ENCODE results near the gene PTPRH. TPM values are rescaled to one million over a fixed set of nuclear protein-coding genes. Genes with fewer than 3 reads are reported as not detected.

The PTPRH gene
- total RNA-seq, 1 experiment from 2014 or later, result 15.9 TPM

DNA sequence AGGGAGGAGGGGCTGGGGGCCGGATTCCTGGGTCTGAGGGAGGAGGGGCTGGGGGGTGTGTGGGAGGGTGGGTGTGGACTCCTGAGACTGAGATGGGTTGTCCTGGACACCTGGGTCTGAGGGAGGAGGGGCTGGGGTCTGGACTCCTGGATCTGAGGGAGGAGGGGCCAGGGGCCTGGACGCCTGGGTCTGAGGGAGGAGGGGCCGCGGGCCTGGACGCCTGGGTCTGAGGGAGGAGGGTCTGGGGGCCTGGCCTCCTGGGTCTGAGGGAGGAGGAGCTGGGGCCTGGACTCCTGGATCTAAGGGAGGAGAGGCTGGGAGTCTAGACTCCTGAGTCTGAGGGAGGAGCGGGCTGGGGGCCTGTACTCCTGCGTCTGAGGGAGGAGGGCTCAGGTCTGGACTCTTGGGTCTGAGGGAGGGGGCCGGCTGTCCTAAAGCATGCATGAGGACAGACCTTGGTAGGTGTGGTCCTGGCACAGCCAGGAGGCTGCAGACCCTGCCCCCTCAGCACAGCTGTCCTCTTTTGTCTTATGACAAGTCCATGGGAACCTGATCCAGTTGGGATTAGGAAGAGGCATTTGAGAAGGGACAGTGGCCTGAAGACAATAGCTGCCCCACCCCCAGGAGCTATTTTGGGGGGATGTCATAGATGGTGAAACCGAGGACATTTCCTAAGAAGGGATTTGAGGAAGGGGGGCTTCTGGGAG, 61.6 kb downstream of the PTPRH start:
- H3K9ac ChIP-seq (ENCODE audit: low read length), result peak overlapping the region; percentile 70
- peak overlapping the region; percentile 60 to 69 for H3K4me3 ChIP-seq (replicated peaks in 1 of 2; ENCODE audit: low read depth in 1 of 2, low read length in 2 of 2)
- DNase-seq (ENCODE audit: low read depth, low spot score) (no peak), ATAC-seq (no peak)
- ChIA-PET RAD21 (ENCODE audit: low non-redundant PET in 1 of 2, low total read pairs in 2 of 2, uncharacterized antibody in 2 of 2, unreplicated experiment in 2 of 2) (interaction anchor here (0.6 to 1.8 kb wide), 4 partner anchors 8 to 40 kb away, joined by 3 to 13 read pairs (median 7); no protein-coding TSS in a partner anchor), CTCF (interaction anchor here (1.2 to 4.4 kb wide), 5 partner anchors 12 to 356 kb away, joined by 3 to 53 read pairs (median 11); partner anchors contain the start of gene DNAAF3), POLR2A (interaction anchor here (0.6 to 2.9 kb wide), 7 partner anchors 9 to 495 kb away, joined by 3 to 24 read pairs (median 4); no protein-coding TSS in a partner anchor)
- H4K20me1 ChIP-seq (ENCODE audit: insufficient read depth), result no peaks in the 10 kb centered on the region
- peak overlapping the region; percentile 99 for H3K27ac ChIP-seq (ENCODE audit: low read depth, low read length)
- no TSS peak for BruUV-seq (replicated peaks)
- H3K4me1 ChIP-seq (ENCODE audit: control insufficient read depth in 1 of 2, insufficient read depth in 2 of 2, low read length in 2 of 2), result peaks cover 19 to 64% of the 10 kb centered on the region in 2 experiments
- no peaks in the 10 kb centered on the region for H3K9me2 ChIP-seq (ENCODE audit: insufficient read depth)
- H3K9me3 ChIP-seq (ENCODE audit: control insufficient read depth in 1 of 2, insufficient read depth in 1 of 2, low read depth in 1 of 2, low read length in 2 of 2), result no peaks in the 10 kb centered on the region
- TF ChIP-seq EZH2 (IDR thresholded peaks at IDR 0.05), result no peak
- no peak for TF ChIP-seq SIN3A (IDR thresholded peaks at IDR 0.05; ENCODE audit: low read depth)
- no peak for TF ChIP-seq POLR2AphosphoS5 (IDR thresholded peaks at IDR 0.05; ENCODE audit: low read depth, low read length)
- TF ChIP-seq YY1 (IDR thresholded peaks at IDR 0.05; ENCODE audit: extremely low read depth, insufficient replicate concordance, low read depth, low read length), result no peak
- TF ChIP-seq CEBPB (IDR thresholded peaks at IDR 0.05; ENCODE audit: low read depth), result no peak
- intact Hi-C loops (cut with micrococcal nuclease), result loop anchor here (10.0 kb wide), 1 partner anchor 487 kb away; no protein-coding TSS in a partner anchor
- H2AFZ ChIP-seq (ENCODE audit: low read depth, low read length, poor library complexity, severe bottlenecking), result no peak overlapping the region
- 0 out of 4 replicates have a peak, but pooled peaks cover 0 to 4% of the 10 kb centered on the region in 2 experiments for H3K36me3 ChIP-seq (ENCODE audit: control insufficient read depth in 1 of 2, insufficient read depth in 2 of 2, low read length in 2 of 2)
- peak overlapping the region; percentile 88 for H3K4me2 ChIP-seq (ENCODE audit: low read length)
- H3K79me2 ChIP-seq (ENCODE audit: insufficient read depth, low read length), result peaks cover 4% of the 10 kb centered on the region
- H3K27me3 ChIP-seq (ENCODE audit: insufficient read depth, low read length), result no peaks in the 10 kb centered on the region

DNA sequence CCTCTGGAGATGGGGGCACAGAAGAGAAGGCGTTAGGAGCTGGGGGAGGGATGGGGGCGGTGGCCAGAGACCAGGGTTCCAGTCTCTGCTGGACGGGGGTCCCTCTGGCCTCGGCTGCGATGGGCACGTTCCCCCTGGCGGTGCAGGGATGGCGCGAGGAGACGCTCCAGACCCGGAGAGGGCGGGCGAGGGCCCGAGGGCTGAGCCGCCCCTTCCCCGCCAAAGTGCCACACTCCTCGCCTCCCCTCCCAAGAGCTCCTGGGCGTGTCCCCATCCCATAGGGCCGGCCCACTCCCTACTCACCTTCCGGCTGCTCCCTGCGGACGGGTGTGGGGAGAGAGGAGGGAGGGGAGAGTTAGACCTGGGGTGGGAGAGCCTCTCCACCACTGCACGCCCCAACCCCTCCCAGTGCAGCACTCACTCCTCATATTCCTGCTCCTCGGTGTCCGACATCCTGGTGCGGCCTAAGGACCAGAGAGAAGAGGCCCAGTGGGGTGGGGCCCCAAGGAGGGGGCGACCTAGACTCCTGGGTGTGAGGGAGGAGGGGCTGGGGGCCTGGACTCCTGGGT, 62.5 kb downstream of the PTPRH start:
- ChIA-PET RAD21 (ENCODE audit: low non-redundant PET in 1 of 2, low total read pairs in 2 of 2, uncharacterized antibody in 2 of 2, unreplicated experiment in 2 of 2) (interaction anchor here (0.6 to 1.8 kb wide), 7 partner anchors 9 to 496 kb away, joined by 3 to 13 read pairs (median 4); partner anchors contain the start of genes ZNF581 (in 1 of the 2) and ZNF784 (in 1 of the 2)), POLR2A (interaction anchor here (0.6 to 2.9 kb wide), 17 partner anchors 9 to 496 kb away, joined by 3 to 24 read pairs (median 4); partner anchors contain the start of genes DNAAF3, KMT5C, PPP1R12C and TNNI3), CTCF (interaction anchor here (0.6 to 4.4 kb wide), 19 partner anchors 10 to 507 kb away, joined by 3 to 53 read pairs (median 4); partner anchors contain the start of genes DNAAF3, FIZ1, ISOC2 and PPP1R12C)
- DNase-seq (ENCODE audit: low read depth, low spot score) (peak; percentile 61), ATAC-seq (peak; percentile 92)
- H3K79me2 ChIP-seq (ENCODE audit: insufficient read depth, low read length), result peaks cover 4% of the 10 kb centered on the region
- H3K9ac ChIP-seq (ENCODE audit: low read length), result peak overlapping the region; percentile 70
- H3K9me2 ChIP-seq (ENCODE audit: insufficient read depth), result no peaks in the 10 kb centered on the region
- 0 out of 2 replicates have a peak, but pooled peaks have one; percentile 17 for TF ChIP-seq ZFX (IDR thresholded peaks at IDR 0.05)
- no peak for TF ChIP-seq TCF7L2 (IDR thresholded peaks at IDR 0.05; ENCODE audit: borderline replicate concordance, extremely low read depth, insufficient read depth, insufficient read length)
- TF ChIP-seq EZH2 (IDR thresholded peaks at IDR 0.05), result no peak
- no peak for TF ChIP-seq ATF3 (IDR thresholded peaks at IDR 0.05)
- peak; percentile 36 for TF ChIP-seq POLR2A (IDR thresholded peaks at IDR 0.05; ENCODE audit: borderline replicate concordance, extremely low read depth, insufficient read depth, insufficient read length)
- TF ChIP-seq, protein P1, sequence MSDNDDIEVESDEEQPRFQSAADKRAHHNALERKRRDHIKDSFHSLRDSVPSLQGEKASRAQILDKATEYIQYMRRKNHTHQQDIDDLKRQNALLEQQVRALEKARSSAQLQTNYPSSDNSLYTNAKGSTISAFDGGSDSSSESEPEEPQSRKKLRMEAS (IDR thresholded peaks at IDR 0.05), result peak; percentile 63
- TF ChIP-seq POLR2AphosphoS5 (IDR thresholded peaks at IDR 0.05; ENCODE audit: low read depth, low read length), result peak; percentile 67
- TF ChIP-seq SP1 (IDR thresholded peaks at IDR 0.05; ENCODE audit: low read depth), result peak; percentile 65
- TF ChIP-seq SIN3A (IDR thresholded peaks at IDR 0.05; ENCODE audit: low read depth), result peak; percentile 31; the same call in 1 of the 2 replicates
- TF ChIP-seq YY1 (IDR thresholded peaks at IDR 0.05; ENCODE audit: extremely low read depth, insufficient replicate concordance, low read depth, low read length), result no peak
- no peak for TF ChIP-seq EZH2phosphoT487 (IDR thresholded peaks at IDR 0.05; ENCODE audit: borderline replicate concordance)
- no peaks in the 10 kb centered on the region for H3K9me3 ChIP-seq (ENCODE audit: control insufficient read depth in 1 of 2, insufficient read depth in 1 of 2, low read depth in 1 of 2, low read length in 2 of 2)
- H3K4me2 ChIP-seq (ENCODE audit: low read length), result peak overlapping the region; percentile 88
- H3K4me1 ChIP-seq (ENCODE audit: control insufficient read depth in 1 of 2, insufficient read depth in 2 of 2, low read length in 2 of 2), result peaks cover 16 to 60% of the 10 kb centered on the region in 2 experiments
- H3K36me3 ChIP-seq (ENCODE audit: control insufficient read depth in 1 of 2, insufficient read depth in 2 of 2, low read length in 2 of 2), result 0 out of 4 replicates have a peak, but pooled peaks cover 0 to 4% of the 10 kb centered on the region in 2 experiments
- H2AFZ ChIP-seq (ENCODE audit: low read depth, low read length, poor library complexity, severe bottlenecking), result no peak overlapping the region
- H3K27ac ChIP-seq (ENCODE audit: low read depth, low read length), result peak overlapping the region; percentile 99
- intact Hi-C loops (cut with micrococcal nuclease), result loop anchor here (10.0 kb wide), 1 partner anchor 488 kb away; no protein-coding TSS in a partner anchor
- no peaks in the 10 kb centered on the region for H3K27me3 ChIP-seq (ENCODE audit: insufficient read depth, low read length)
- H4K20me1 ChIP-seq (ENCODE audit: insufficient read depth), result no peaks in the 10 kb centered on the region
- no TSS peak for BruUV-seq (replicated peaks)
- H3K4me3 ChIP-seq (replicated peaks in 1 of 2; ENCODE audit: low read depth in 1 of 2, low read length in 2 of 2), result peak overlapping the region; percentile 60 to 69
